Measurements from ENCODE around the gene STX1A.
"Not testable (repeated sequence)": the region's sequence is repeated elsewhere in the genome, so short reads cannot be mapped to it uniquely, and the experiment has no call there.

Gene STX1A

DNA sequence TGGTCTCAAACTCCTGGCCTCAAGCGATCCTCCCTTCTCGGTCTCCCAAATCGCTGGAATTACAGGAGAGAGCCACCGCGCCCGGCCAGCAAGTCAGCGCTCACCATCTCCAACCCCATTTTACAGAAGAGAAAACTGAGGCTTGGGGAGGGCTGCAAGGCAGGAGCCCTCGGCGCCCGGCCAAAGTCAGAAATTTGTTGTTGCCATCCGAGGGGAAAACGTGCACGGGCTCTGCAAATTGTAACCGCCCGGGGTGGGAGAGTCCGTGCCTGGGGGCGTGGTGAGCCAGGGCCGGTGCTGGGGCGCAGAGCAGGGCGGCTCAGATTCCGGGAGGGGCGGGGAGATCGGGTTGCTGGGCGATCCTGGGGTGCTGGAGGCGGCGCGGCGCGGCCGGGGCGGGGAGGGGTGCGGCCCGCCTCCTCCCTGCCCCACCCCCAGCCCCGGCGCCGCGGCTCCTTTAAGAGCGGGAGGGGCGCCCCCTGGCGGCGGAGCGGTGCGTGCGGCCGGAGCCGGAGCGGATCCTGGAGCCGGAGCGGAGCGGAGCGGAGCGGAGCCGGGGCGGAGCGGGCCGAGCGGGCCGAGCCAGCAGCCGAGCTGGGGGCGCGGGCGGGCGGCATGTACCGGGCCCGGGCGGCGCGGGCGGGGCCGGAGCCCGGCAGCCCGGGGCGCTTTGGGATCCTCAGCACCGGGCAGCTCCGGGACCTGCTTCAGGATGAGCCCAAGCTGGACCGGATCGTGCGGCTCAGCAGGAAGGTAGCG lies 51.9 kb downstream of the STX1A start, which contains the start of gene VPS37D (continued):
- TF ChIP-seq, protein P1, sequence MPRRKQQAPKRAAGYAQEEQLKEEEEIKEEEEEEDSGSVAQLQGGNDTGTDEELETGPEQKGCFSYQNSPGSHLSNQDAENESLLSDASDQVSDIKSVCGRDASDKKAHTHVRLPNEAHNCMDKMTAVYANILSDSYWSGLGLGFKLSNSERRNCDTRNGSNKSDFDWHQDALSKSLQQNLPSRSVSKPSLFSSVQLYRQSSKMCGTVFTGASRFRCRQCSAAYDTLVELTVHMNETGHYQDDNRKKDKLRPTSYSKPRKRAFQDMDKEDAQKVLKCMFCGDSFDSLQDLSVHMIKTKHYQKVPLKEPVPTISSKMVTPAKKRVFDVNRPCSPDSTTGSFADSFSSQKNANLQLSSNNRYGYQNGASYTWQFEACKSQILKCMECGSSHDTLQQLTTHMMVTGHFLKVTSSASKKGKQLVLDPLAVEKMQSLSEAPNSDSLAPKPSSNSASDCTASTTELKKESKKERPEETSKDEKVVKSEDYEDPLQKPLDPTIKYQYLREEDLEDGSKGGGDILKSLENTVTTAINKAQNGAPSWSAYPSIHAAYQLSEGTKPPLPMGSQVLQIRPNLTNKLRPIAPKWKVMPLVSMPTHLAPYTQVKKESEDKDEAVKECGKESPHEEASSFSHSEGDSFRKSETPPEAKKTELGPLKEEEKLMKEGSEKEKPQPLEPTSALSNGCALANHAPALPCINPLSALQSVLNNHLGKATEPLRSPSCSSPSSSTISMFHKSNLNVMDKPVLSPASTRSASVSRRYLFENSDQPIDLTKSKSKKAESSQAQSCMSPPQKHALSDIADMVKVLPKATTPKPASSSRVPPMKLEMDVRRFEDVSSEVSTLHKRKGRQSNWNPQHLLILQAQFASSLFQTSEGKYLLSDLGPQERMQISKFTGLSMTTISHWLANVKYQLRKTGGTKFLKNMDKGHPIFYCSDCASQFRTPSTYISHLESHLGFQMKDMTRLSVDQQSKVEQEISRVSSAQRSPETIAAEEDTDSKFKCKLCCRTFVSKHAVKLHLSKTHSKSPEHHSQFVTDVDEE (CRISPR knock-in tag; IDR thresholded peaks at IDR 0.05), result peak; percentile 29; the same call in 1 of the 2 replicates
- TF ChIP-seq ZNF70 (CRISPR knock-in tag; IDR thresholded peaks at IDR 0.05) (0 out of 2 replicates have a peak, but pooled peaks have one; percentile 23), ZNF565 (CRISPR knock-in tag; conservative IDR thresholded peaks at IDR 0.05; ENCODE audit: low read depth) (no peak), CREB5 (CRISPR knock-in tag; IDR thresholded peaks at IDR 0.05; ENCODE audit: low read depth) (0 out of 2 replicates have a peak, but pooled peaks have one; percentile 60), RARB (CRISPR knock-in tag; IDR thresholded peaks at IDR 0.05) (no peak)

GRCh38 chr7:73663033-73663432 lies 56.4 kb downstream of the STX1A start:
- no peak for ATAC-seq
- TF ChIP-seq ZNF565 (CRISPR knock-in tag; conservative IDR thresholded peaks at IDR 0.05; ENCODE audit: low read depth) (no peak), CREB5 (CRISPR knock-in tag; IDR thresholded peaks at IDR 0.05; ENCODE audit: low read depth) (no peak), ZNF70 (CRISPR knock-in tag; IDR thresholded peaks at IDR 0.05) (no peak), SNAI2 (CRISPR knock-in tag; IDR thresholded peaks at IDR 0.05) (no peak), RARB (CRISPR knock-in tag; IDR thresholded peaks at IDR 0.05) (no peak), TOX (CRISPR knock-in tag; IDR thresholded peaks at IDR 0.05; ENCODE audit: borderline replicate concordance) (no peak), ZC3H10 (CRISPR knock-in tag; IDR thresholded peaks at IDR 0.05) (no peak), ZNF8 (CRISPR knock-in tag; IDR thresholded peaks at IDR 0.05) (no peak), CSDC2 (CRISPR knock-in tag; IDR thresholded peaks at IDR 0.05) (no peak), PPARA (CRISPR knock-in tag; IDR thresholded peaks at IDR 0.05; ENCODE audit: borderline replicate concordance) (no peak), OSR1 (CRISPR knock-in tag; IDR thresholded peaks at IDR 0.05) (no peak)
- TF ChIP-seq, protein P2, sequence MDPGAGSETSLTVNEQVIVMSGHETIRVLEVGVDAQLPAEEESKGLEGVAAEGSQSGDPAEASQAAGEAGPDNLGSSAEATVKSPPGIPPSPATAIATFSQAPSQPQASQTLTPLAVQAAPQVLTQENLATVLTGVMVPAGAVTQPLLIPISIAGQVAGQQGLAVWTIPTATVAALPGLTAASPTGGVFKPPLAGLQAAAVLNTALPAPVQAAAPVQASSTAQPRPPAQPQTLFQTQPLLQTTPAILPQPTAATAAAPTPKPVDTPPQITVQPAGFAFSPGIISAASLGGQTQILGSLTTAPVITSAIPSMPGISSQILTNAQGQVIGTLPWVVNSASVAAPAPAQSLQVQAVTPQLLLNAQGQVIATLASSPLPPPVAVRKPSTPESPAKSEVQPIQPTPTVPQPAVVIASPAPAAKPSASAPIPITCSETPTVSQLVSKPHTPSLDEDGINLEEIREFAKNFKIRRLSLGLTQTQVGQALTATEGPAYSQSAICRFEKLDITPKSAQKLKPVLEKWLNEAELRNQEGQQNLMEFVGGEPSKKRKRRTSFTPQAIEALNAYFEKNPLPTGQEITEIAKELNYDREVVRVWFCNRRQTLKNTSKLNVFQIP (CRISPR knock-in tag; IDR thresholded peaks at IDR 0.05; ENCODE audit: borderline replicate concordance, low read depth), result no peak

GRCh38 chr7:73660594-73660993 lies 58.9 kb downstream of the STX1A start:
- ATAC-seq, result not testable (repeated sequence)

- ATAC-seq, result no peak
- TF ChIP-seq ESRRG (CRISPR knock-in tag; IDR thresholded peaks at IDR 0.05) (no peak), ZFP3 (CRISPR knock-in tag; IDR thresholded peaks at IDR 0.05) (no peak)
Measured at GRCh38 chr7:73659983-73660382, 59.5 kb downstream of the STX1A start.

GRCh38 chr7:73655309-73655708 lies 64.2 kb downstream of the STX1A start:
- ATAC-seq, result not testable (repeated sequence)

- no peak for ATAC-seq
- no peak for TF ChIP-seq RARB (CRISPR knock-in tag; IDR thresholded peaks at IDR 0.05)
Measured at GRCh38 chr7:73652541-73652949, 66.9 kb downstream of the STX1A start.

DNA sequence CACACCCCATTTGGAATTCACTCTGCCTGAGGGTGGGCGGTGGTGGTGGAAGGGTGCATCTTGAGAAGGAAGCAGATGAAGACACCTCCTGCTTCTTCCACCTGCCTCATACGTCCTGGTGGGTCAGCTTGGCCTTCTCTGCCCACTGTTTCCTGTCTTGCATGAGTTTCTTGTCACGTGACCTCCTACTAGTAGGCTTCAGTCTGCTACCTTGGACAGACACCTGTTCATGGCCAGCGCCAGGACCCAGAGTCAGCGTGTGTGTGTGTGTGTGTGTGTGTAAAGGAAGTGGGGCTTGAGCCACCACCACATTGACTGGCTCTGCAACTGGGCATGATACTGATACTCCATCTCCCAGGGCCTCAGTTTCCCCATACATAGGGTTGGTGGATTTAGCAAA lies 68.9 kb downstream of the STX1A start:
- no peak for ATAC-seq
- no peak for TF ChIP-seq OSR1 (CRISPR knock-in tag; IDR thresholded peaks at IDR 0.05)
- TF ChIP-seq ZFP3 (CRISPR knock-in tag; IDR thresholded peaks at IDR 0.05), result no peak
- TF ChIP-seq PPARA (CRISPR knock-in tag; IDR thresholded peaks at IDR 0.05; ENCODE audit: borderline replicate concordance), result no peak
- no peak for TF ChIP-seq BACH2 (CRISPR knock-in tag; IDR thresholded peaks at IDR 0.05; ENCODE audit: borderline replicate concordance)
- TF ChIP-seq, protein P2 (CRISPR knock-in tag; IDR thresholded peaks at IDR 0.05; ENCODE audit: borderline replicate concordance, low read depth), result no peak
- no peak for TF ChIP-seq PATZ1 (CRISPR knock-in tag; IDR thresholded peaks at IDR 0.05; ENCODE audit: borderline replicate concordance)

Data from SK-N-SH treated with all-trans-retinoic acid at 6 μM for 48 hours (cell line).